Ovary (tissue), 3 donors: Measurements from ENCODE around the gene SLC39A11.

Source experiments
- EP300 ChIP-seq: sonication (generic); formaldehyde crosslinking; IDR thresholded peaks from one replicate; pipeline ENCODE4 v1.6.1; 2017; ENCODE audit warnings: antibody characterized with exemption
- POLR2A ChIP-seq: fragments of 450-650 bp; IDR thresholded peaks from one replicate; pipeline ENCODE4 v1.6.1; 2017; ENCODE audit warnings: antibody characterized with exemption, mild to moderate bottlenecking, moderate library complexity
- TF ChIP-seq, protein P1 (sequence below), 3 donors: fragments of 450-650 bp in 2 of 3; fragments of 200-600 bp in 1 of 3; IDR thresholded peaks; one replicate each; pipeline versions ENCODE4 v1.5.1 to v1.8.0; 2016 to 2022; ENCODE audit warnings: antibody characterized with exemption in 3 of 3, mild to moderate bottlenecking in 1 of 3
- donor health status: DM: no; HTN: no; CAD: no.

DNA sequence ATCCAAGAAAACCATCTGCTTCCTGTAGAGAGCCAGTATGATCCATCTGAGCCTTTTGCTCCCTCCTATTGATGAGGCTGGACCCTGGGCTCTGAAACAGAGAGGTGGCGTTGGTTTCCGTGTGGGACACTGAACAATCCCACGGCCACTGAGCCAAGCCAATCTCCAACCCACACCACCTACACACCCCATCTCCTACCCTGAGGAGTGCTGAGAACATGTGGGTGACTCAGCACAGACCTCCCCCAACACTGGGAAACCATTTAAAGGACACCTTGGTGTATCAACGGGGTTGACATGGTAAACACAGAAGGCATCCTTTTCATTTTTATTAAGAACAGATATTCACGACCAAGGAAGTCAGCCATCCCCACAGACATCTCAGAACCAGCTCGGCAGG lies 332.1 kb downstream of the SLC39A11 start:
- TF ChIP-seq EP300 (no peak), POLR2A (no peak)
- TF ChIP-seq, protein P1, sequence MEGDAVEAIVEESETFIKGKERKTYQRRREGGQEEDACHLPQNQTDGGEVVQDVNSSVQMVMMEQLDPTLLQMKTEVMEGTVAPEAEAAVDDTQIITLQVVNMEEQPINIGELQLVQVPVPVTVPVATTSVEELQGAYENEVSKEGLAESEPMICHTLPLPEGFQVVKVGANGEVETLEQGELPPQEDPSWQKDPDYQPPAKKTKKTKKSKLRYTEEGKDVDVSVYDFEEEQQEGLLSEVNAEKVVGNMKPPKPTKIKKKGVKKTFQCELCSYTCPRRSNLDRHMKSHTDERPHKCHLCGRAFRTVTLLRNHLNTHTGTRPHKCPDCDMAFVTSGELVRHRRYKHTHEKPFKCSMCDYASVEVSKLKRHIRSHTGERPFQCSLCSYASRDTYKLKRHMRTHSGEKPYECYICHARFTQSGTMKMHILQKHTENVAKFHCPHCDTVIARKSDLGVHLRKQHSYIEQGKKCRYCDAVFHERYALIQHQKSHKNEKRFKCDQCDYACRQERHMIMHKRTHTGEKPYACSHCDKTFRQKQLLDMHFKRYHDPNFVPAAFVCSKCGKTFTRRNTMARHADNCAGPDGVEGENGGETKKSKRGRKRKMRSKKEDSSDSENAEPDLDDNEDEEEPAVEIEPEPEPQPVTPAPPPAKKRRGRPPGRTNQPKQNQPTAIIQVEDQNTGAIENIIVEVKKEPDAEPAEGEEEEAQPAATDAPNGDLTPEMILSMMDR (IDR thresholded peaks at IDR 0.05) = no peak
